Measurements from ENCODE around the gene GLIPR2.

The GLIPR2 gene

DNA sequence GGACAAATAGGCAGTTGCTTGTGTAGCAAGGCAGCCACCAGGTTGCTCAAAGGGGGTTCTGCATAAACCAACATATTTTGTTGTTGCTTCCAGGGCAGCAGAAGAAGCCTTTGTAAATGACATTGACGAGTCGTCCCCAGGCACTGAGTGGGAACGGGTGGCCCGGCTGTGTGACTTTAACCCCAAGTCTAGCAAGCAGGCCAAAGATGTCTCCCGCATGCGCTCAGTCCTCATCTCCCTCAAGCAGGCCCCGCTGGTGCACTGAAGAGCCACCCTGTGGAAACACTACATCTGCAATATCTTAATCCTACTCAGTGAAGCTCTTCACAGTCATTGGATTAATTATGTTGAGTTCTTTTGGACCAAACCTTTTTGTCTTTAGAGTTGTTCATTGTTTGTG, 75.0 kb downstream of the GLIPR2 start:
- H3K4me3 ChIP-seq (ENCODE audit: low read depth, low read length): no peak overlapping the region
- TF ChIP-seq, protein P1, sequence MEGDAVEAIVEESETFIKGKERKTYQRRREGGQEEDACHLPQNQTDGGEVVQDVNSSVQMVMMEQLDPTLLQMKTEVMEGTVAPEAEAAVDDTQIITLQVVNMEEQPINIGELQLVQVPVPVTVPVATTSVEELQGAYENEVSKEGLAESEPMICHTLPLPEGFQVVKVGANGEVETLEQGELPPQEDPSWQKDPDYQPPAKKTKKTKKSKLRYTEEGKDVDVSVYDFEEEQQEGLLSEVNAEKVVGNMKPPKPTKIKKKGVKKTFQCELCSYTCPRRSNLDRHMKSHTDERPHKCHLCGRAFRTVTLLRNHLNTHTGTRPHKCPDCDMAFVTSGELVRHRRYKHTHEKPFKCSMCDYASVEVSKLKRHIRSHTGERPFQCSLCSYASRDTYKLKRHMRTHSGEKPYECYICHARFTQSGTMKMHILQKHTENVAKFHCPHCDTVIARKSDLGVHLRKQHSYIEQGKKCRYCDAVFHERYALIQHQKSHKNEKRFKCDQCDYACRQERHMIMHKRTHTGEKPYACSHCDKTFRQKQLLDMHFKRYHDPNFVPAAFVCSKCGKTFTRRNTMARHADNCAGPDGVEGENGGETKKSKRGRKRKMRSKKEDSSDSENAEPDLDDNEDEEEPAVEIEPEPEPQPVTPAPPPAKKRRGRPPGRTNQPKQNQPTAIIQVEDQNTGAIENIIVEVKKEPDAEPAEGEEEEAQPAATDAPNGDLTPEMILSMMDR (IDR thresholded peaks at IDR 0.05; ENCODE audit: borderline replicate concordance, insufficient read depth, low read depth, low read length): no peak

DNA sequence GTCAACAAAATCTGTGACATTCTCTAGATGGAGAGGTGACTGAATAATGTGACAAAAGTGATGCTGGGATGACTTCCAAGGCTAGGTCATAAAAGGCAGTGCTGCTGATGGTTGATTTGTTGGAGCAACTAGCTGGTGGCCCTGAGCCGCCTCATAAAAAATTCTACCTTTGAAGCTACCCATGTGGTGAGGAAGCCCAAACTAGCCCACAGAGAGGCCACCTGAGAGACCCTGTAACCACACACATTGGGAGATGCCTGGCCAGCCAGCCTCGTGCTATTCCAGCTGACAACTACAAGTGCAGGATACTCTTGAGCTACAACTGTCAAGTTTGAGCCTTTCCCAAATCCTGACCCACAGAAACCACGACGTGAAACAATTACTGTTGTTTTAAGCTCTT, 76.9 kb downstream of the GLIPR2 start:
- TF ChIP-seq, protein P1 (IDR thresholded peaks at IDR 0.05; ENCODE audit: borderline replicate concordance, insufficient read depth, low read depth, low read length): no peak
- no peak overlapping the region for H3K4me3 ChIP-seq (ENCODE audit: low read depth, low read length)
